Ishikawa (cell line): ENCODE data around the gene ADAMTSL1.

ENCODE experiments used
- CEBPB ChIP-seq: IDR thresholded peaks from 2 replicates; pipeline ENCODE4 v1.6.1; 2012
- CREB1 ChIP-seq: IDR thresholded peaks from 2 replicates; pipeline ENCODE4 v1.6.1; 2012; ENCODE audit warnings: low read depth
- EGR1 ChIP-seq: IDR thresholded peaks from 2 replicates; pipeline ENCODE4 v1.6.1; 2012
- EP300 ChIP-seq: IDR thresholded peaks from 2 replicates; pipeline ENCODE4 v1.6.1; 2012; ENCODE audit warnings: borderline replicate concordance
- FOXM1 ChIP-seq: IDR thresholded peaks from 2 replicates; pipeline ENCODE4 v1.6.1; 2012; ENCODE audit warnings: low read depth, borderline replicate concordance
- MAX ChIP-seq: IDR thresholded peaks from 2 replicates; pipeline ENCODE4 v1.6.1; 2012
- NFIC ChIP-seq: IDR thresholded peaks from 2 replicates; pipeline ENCODE4 v1.6.1; 2012
- RAD21 ChIP-seq: IDR thresholded peaks from 2 replicates; pipeline ENCODE4 v1.6.1; 2012; ENCODE audit warnings: low read depth
- REST ChIP-seq: IDR thresholded peaks from 2 replicates; pipeline ENCODE4 v1.6.1; 2012; ENCODE audit warnings: low read depth, mild to moderate bottlenecking
- TAF1 ChIP-seq: IDR thresholded peaks from 2 replicates; pipeline ENCODE4 v1.6.1; 2012; ENCODE audit warnings: low read depth, mild to moderate bottlenecking
- TCF12 ChIP-seq: IDR thresholded peaks from 2 replicates; pipeline ENCODE4 v1.6.1; 2012; ENCODE audit warnings: low read depth
- TEAD4 ChIP-seq: IDR thresholded peaks from 2 replicates; pipeline ENCODE4 v1.6.1; 2012
- USF1 ChIP-seq: IDR thresholded peaks from 2 replicates; pipeline ENCODE4 v1.6.1; 2012
- YY1 ChIP-seq: IDR thresholded peaks from 2 replicates; pipeline ENCODE4 v1.6.1; 2012; ENCODE audit warnings: low read depth
- ZBTB7A ChIP-seq: IDR thresholded peaks from 2 replicates; pipeline ENCODE4 v1.6.1; 2012; ENCODE audit warnings: low read depth

ADAMTSL1 gene

GRCh38 chr9:18700714-18701113 is 226.8 kb downstream of the ADAMTSL1 start:
- TF ChIP-seq USF1 (no peak), EP300 (no peak), TEAD4 (no peak), EGR1 (no peak)

GRCh38 chr9:18703151-18703900 is 229.4 kb downstream of the ADAMTSL1 start:
- no peak for TF ChIP-seq TEAD4
- no peak for TF ChIP-seq TCF12
- TF ChIP-seq ZBTB7A = no peak
- TF ChIP-seq TAF1 = no peak
- no peak for TF ChIP-seq EGR1
- TF ChIP-seq USF1 = no peak
- no peak for TF ChIP-seq NFIC
- TF ChIP-seq CEBPB = no peak
- TF ChIP-seq CREB1 = no peak

GRCh38 chr9:18703901-18704379 is 230.0 kb downstream of the ADAMTSL1 start:
- TF ChIP-seq NFIC (no peak), CEBPB (no peak), FOXM1 (no peak), MAX (no peak)

GRCh38 chr9:18705796-18706392 is 231.9 kb downstream of the ADAMTSL1 start:
- TF ChIP-seq CEBPB (no peak), MAX (no peak), TAF1 (no peak), ZBTB7A (no peak), EP300 (no peak), YY1 (no peak), CREB1 (no peak), TCF12 (no peak), EGR1 (no peak), TEAD4 (no peak), USF1 (no peak), RAD21 (no peak), NFIC (no peak), FOXM1 (no peak), REST (no peak)

- TF ChIP-seq EGR1 (no peak), USF1 (no peak), TEAD4 (no peak), CREB1 (no peak), NFIC (no peak)
These were observed 232.7 kb downstream of the ADAMTSL1 start for GRCh38 chr9:18706648-18707047.

GRCh38 chr9:18707061-18707461 is 233.1 kb downstream of the ADAMTSL1 start:
- TF ChIP-seq RAD21 (no peak), YY1 (no peak), ZBTB7A (no peak), FOXM1 (no peak), CEBPB (no peak), REST (no peak), TAF1 (no peak), MAX (no peak)
